Parathyroid adenoma (tissue), 2 donors: ENCODE data around the gene TMSB10.
A peak's percentile ranks its signal among the peaks of the same experiment; 100 is the strongest.

Experiments used
- H2AFZ ChIP-seq: fragments of 300-600 bp; sonication (generic); one replicate; pipeline ENCODE4 v1.7.0; 2017; ENCODE audit warnings: antibody characterized with exemption, mild to moderate bottlenecking
- H3K27ac ChIP-seq: fragments of 300-600 bp; sonication (generic); one replicate; pipeline ENCODE4 v1.7.0; 2017
- H3K27me3 ChIP-seq: fragments of 300-600 bp; sonication (generic); one replicate; pipeline ENCODE4 v1.7.0; 2017; ENCODE audit warnings: low read length; ENCODE audit not compliant: control insufficient read depth, insufficient read depth
- H3K36me3 ChIP-seq: fragments of 300-600 bp; sonication (generic); one replicate; pipeline ENCODE4 v1.7.0; 2017; ENCODE audit warnings: low read length; ENCODE audit not compliant: control insufficient read depth, insufficient read depth
- H3K4me1 ChIP-seq: fragments of 300-600 bp; sonication (generic); one replicate; pipeline ENCODE4 v1.7.0; 2017; ENCODE audit warnings: control low read depth
- H3K4me2 ChIP-seq: fragments of 300-600 bp; sonication (generic); one replicate; pipeline ENCODE4 v1.7.0; 2017; ENCODE audit warnings: low read length
- H3K4me3 ChIP-seq: fragments of 300-600 bp; sonication (generic); one replicate; pipeline ENCODE4 v1.7.0; 2017; ENCODE audit warnings: low read depth, low read length
- H3K79me2 ChIP-seq: fragments of 300-600 bp; sonication (generic); one replicate; pipeline ENCODE4 v1.7.0; 2017; ENCODE audit warnings: control low read depth
- H3K9ac ChIP-seq: fragments of 300-600 bp; sonication (generic); one replicate; pipeline ENCODE4 v1.7.0; 2017; ENCODE audit warnings: mild to moderate bottlenecking
- H3K9me3 ChIP-seq: fragments of 300-600 bp; sonication (generic); one replicate; pipeline ENCODE4 v1.7.0; 2017; ENCODE audit warnings: low read length; ENCODE audit not compliant: control insufficient read depth
- TF ChIP-seq, protein P1 (sequence below): fragments of 300-600 bp; sonication (generic); IDR thresholded peaks from one replicate; pipeline ENCODE4 v1.7.0; 2017; ENCODE audit warnings: antibody characterized with exemption, mild to moderate bottlenecking
- donor health status: primary hyperparathyroidism.

TMSB10 gene

DNA sequence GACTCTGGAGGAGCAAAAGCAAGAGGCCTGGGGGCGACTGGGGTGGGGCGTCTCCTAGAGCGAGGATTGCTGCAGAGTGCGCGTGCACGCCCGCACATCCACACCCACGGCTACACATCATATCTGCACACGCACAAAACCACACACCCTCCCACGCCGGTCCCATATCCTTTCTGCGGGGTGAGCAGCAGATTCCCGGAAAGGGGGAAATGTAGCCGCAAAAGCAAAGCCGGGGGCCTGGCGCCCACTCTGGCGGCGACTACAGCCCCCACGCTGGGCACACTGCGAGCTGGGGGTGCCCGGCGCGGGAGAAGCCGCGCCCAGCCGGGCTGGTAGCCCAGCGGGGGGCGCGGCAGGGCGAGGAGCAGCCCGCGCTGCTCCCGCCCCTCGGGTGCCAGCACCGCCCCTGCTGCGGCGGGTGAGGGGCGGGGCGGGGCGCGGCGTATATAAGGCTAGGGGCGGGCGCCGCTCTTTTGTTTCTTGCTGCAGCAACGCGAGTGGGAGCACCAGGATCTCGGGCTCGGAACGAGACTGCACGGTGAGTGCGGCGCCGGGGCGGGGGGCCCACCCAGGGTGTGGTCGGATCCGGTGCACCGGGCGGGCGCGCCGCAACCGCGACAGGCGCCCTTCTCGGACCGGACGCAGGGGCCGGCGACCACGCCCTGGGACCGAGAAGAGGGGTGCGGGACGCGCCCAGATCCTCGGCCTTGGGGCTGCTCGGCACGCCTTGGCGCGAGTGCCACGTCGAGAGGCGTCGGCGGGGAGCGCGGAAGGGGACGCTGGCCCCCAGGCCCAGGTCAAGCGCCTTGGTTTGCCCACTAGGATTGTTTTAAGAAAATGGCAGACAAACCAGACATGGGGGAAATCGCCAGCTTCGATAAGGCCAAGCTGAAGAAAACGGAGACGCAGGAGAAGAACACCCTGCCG lies at the start of gene TMSB10:
Gene TMSB10, plus strand, starts transcription at position 476 of the 927 bp plus-strand sequence.
- H3K4me3 ChIP-seq: peak within 1 kb of the TSS; percentile 79
- H3K27me3 ChIP-seq: no peaks in the 10 kb centered on the region
- peak within 1 kb of the TSS; percentile 76 for H3K9ac ChIP-seq
- H2AFZ ChIP-seq: peak within 1 kb of the TSS; percentile 77
- no peaks in the 10 kb centered on the region for H3K36me3 ChIP-seq
- H3K4me1 ChIP-seq: no peaks in the 10 kb centered on the region
- TF ChIP-seq, protein P1, sequence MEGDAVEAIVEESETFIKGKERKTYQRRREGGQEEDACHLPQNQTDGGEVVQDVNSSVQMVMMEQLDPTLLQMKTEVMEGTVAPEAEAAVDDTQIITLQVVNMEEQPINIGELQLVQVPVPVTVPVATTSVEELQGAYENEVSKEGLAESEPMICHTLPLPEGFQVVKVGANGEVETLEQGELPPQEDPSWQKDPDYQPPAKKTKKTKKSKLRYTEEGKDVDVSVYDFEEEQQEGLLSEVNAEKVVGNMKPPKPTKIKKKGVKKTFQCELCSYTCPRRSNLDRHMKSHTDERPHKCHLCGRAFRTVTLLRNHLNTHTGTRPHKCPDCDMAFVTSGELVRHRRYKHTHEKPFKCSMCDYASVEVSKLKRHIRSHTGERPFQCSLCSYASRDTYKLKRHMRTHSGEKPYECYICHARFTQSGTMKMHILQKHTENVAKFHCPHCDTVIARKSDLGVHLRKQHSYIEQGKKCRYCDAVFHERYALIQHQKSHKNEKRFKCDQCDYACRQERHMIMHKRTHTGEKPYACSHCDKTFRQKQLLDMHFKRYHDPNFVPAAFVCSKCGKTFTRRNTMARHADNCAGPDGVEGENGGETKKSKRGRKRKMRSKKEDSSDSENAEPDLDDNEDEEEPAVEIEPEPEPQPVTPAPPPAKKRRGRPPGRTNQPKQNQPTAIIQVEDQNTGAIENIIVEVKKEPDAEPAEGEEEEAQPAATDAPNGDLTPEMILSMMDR: no peak
- no peaks in the 10 kb centered on the region for H3K79me2 ChIP-seq
- no peaks in the 10 kb centered on the region for H3K9me3 ChIP-seq
- peak within 1 kb of the TSS; percentile 71 for H3K27ac ChIP-seq
- peak within 1 kb of the TSS; percentile 96 for H3K4me2 ChIP-seq

DNA sequence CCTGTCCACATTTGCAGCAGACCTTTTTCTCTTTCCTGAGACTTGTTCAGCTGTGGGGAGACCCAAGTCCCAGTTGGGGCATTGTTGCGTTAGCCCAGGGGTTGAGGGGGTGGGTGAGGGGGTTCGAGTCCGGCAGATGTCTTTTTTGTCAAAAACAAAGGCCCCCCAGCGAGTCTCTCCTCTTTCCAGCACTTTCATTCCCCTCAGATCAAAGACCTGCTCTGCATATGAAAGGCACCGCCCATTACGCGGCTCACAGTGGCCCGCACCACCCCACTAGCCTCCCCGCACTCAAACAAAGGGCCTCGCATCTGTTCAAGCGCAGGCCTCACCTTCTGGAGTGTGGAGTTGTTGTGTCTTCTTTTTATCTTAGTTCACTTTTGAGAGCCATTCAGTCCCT lies 49.7 kb upstream of the TMSB10 start:
- H2AFZ ChIP-seq: no peak overlapping the region
- H3K4me1 ChIP-seq: no peaks in the 10 kb centered on the region
- H3K4me2 ChIP-seq: no peak overlapping the region
- TF ChIP-seq, protein P1: no peak
- H3K4me3 ChIP-seq: no peak overlapping the region
- no peaks in the 10 kb centered on the region for H3K27me3 ChIP-seq
- no peaks in the 10 kb centered on the region for H3K79me2 ChIP-seq
- H3K27ac ChIP-seq: no peak overlapping the region
- H3K9ac ChIP-seq: no peak overlapping the region
- no peaks in the 10 kb centered on the region for H3K36me3 ChIP-seq
- no peaks in the 10 kb centered on the region for H3K9me3 ChIP-seq

DNA sequence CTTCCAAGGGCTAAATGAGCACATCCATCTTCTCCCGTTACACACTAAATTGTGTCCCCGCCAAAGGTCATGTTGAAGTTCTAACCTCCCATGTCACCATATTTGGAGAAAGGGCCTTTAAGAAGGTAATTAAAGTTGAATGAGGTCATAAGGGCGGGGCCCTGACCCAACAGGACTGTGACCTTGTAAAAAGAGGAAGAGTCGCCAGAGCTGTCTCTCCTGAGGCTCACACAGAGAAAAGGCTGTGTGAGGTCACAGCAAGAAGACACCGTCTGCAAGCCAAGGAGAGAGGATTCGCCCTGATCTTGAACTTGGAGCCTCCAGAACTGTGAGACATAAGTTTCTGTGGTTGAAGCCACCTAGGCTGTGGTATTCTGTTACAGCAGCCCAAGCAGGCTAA lies 48.7 kb upstream of the TMSB10 start:
- H3K4me1 ChIP-seq: no peaks in the 10 kb centered on the region

DNA sequence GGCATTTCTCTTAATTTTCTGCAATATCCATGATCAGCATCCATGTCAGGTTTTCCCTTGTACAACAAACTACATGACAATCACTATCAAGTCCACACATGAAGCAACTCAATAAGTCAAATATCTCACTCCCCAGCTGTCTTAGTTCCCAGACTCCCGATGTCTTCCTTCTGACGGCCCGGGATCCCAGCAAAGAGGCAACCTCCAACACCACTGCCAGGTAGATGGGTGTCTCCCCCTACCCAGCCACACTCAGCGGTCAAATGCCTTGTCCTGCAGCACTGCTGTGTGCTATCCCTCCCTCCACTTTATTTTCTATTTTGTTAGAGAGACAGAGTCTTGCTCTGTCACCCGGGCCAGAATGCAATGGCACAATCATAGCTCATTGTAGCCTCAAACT lies 47.9 kb upstream of the TMSB10 start:
- H3K79me2 ChIP-seq: no peaks in the 10 kb centered on the region
- H3K9ac ChIP-seq: no peak overlapping the region
- no peak overlapping the region for H3K27ac ChIP-seq
- H2AFZ ChIP-seq: no peak overlapping the region
- TF ChIP-seq, protein P1: no peak
- no peaks in the 10 kb centered on the region for H3K4me1 ChIP-seq
- no peaks in the 10 kb centered on the region for H3K36me3 ChIP-seq
- H3K27me3 ChIP-seq: no peaks in the 10 kb centered on the region
- H3K4me3 ChIP-seq: no peak overlapping the region
- H3K9me3 ChIP-seq: no peaks in the 10 kb centered on the region
- H3K4me2 ChIP-seq: no peak overlapping the region

More for the DNA sequence above, 48.7 kb upstream of the TMSB10 start:
- Histone ChIP-seq H3K79me2 (no peaks in the 10 kb centered on the region), H3K27me3 (no peaks in the 10 kb centered on the region), H3K27ac (no peak overlapping the region), H3K4me2 (no peak overlapping the region), H3K4me3 (no peak overlapping the region), H2AFZ (no peak overlapping the region), H3K9ac (no peak overlapping the region), H3K36me3 (no peaks in the 10 kb centered on the region), H3K9me3 (no peaks in the 10 kb centered on the region)
- TF ChIP-seq, protein P1: no peak
